Measurements from ENCODE around the gene RGL3. TPM values are rescaled to one million over a fixed set of nuclear protein-coding genes. Genes with fewer than 3 reads are reported as not detected.

The RGL3 gene
- total and polyA plus RNA-seq, 2 of the 4 experiments (the other 2 are of a cell fraction), result 0.18 to 0.62 TPM

- no peak overlapping the region for H3K56ac ChIP-seq (ENCODE audit: extremely low read depth, insufficient read depth, low read length)
- ChIA-PET POLR2A (ENCODE audit: unreplicated experiment) (no interaction called here), CTCF (no interaction called here)
- no peak overlapping the region for H4K8ac ChIP-seq (ENCODE audit: low read depth in 2 of 2, low read length in 2 of 2)
- dilution Hi-C loops (cut with HindIII; ENCODE audit: low sequenced_read_pairs, unreplicated experiment), result no loop called here
- no peaks in the 10 kb centered on the region for H3K79me1 ChIP-seq (ENCODE audit: low read depth in 1 of 2, low read length in 2 of 2)
- no peak for DNase-seq
- H2AK9ac ChIP-seq (replicated peaks; ENCODE audit: low read depth, low read length, poor library complexity), result no peak overlapping the region
- TF ChIP-seq RCOR1 (IDR thresholded peaks at IDR 0.05; ENCODE audit: insufficient replicate concordance, low read length) (no peak), MXI1 (IDR thresholded peaks at IDR 0.05; ENCODE audit: borderline replicate concordance, low read depth, low read length) (no peak), ELK1 (IDR thresholded peaks at IDR 0.05; ENCODE audit: borderline replicate concordance, low read depth, low read length) (no peak), POLR2A (IDR thresholded peaks at IDR 0.05; ENCODE audit: low read depth, low read length) (no peak), FOS (IDR thresholded peaks at IDR 0.05; ENCODE audit: low read depth, low read length) (no peak), BHLHE40 (IDR thresholded peaks at IDR 0.05; ENCODE audit: low read depth, low read length) (no peak), CHD1 (IDR thresholded peaks at IDR 0.05; ENCODE audit: low read depth, low read length) (no peak), USF2 (IDR thresholded peaks at IDR 0.05; ENCODE audit: low read depth, low read length) (no peak), RFX5 (IDR thresholded peaks at IDR 0.05; ENCODE audit: low read depth, low read length) (no peak), NFE2L2 (IDR thresholded peaks at IDR 0.05; ENCODE audit: low read depth, low read length) (no peak), CTCF (conservative IDR thresholded peaks at IDR 0.05; ENCODE audit: low read depth, low read length) (no peak), SMC3 (IDR thresholded peaks at IDR 0.05; ENCODE audit: low read depth, low read length) (no peak), MAFK (IDR thresholded peaks at IDR 0.05; ENCODE audit: low read depth, low read length) (no peak)
- no peak overlapping the region for H3K4me3 ChIP-seq (ENCODE audit: insufficient read depth, low read depth, low read length)
- no peak overlapping the region for H3K9ac ChIP-seq (ENCODE audit: low read depth, low read length)
- WGBS, 2 experiments (ENCODE audit: extremely low coverage in 2 of 2, insufficient read length in 1 of 2), result no CpG with 5 or more reads among the region's 2 CpGs
- H2BK5ac ChIP-seq (ENCODE audit: low read depth, low read length, poor library complexity, severe bottlenecking), result no peak overlapping the region
- H2AK5ac ChIP-seq (ENCODE audit: low read depth, low read length), result no peak overlapping the region
- no peak overlapping the region for H4K91ac ChIP-seq (ENCODE audit: insufficient read depth, low read depth, low read length)
- H2BK20ac ChIP-seq (ENCODE audit: low read depth, low read length), result no peak overlapping the region
- no peak overlapping the region for H3K4ac ChIP-seq (ENCODE audit: low read depth, low read length)
- no TSS peak for BruUV-seq (replicated peaks)
- ATAC-seq (ENCODE audit: low read depth), result no peak
- H4K20me1 ChIP-seq (ENCODE audit: insufficient read depth, low read length), result peaks cover 8% of the 10 kb centered on the region; the same call in 1 of the 2 replicates
- H3K27me3 ChIP-seq (ENCODE audit: control insufficient read depth, insufficient read depth, low read length), result no peaks in the 10 kb centered on the region; the same call in 1 of the 2 replicates
- H3K4me2 ChIP-seq (ENCODE audit: low read depth, low read length), result no peak overlapping the region
- H2AFZ ChIP-seq (replicated peaks; ENCODE audit: low read length, poor library complexity), result no peak overlapping the region
- no peak overlapping the region for H2BK120ac ChIP-seq (ENCODE audit: low read depth, low read length)
- in situ Hi-C loops (cut with MboI; ENCODE audit: low sequenced_read_pairs), result no loop called here
- no peak overlapping the region for H3K23ac ChIP-seq (ENCODE audit: low read depth, low read length)
- H3K9me1 ChIP-seq (ENCODE audit: insufficient read depth, low read length), result peaks cover 9% of the 10 kb centered on the region
- no peak overlapping the region for H2BK15ac ChIP-seq (ENCODE audit: low read depth, low read length)
- no peaks in the 10 kb centered on the region for H3K36me3 ChIP-seq (ENCODE audit: control insufficient read depth, insufficient read depth, low read length)
- no peak overlapping the region for H3K27ac ChIP-seq (ENCODE audit: insufficient read depth, low read length)
- no peak overlapping the region for H4K5ac ChIP-seq (ENCODE audit: low read depth, low read length)
- no peak overlapping the region for H3K14ac ChIP-seq (replicated peaks; ENCODE audit: low read depth, low read length)
- H3K18ac ChIP-seq (ENCODE audit: low read depth, low read length), result no peak overlapping the region
- intact Hi-C loops (cut with micrococcal nuclease), result no loop called here
- H3K9me3 ChIP-seq (ENCODE audit: control insufficient read depth, insufficient read depth, low read length), result no peaks in the 10 kb centered on the region
- H3K4me1 ChIP-seq (ENCODE audit: control insufficient read depth, insufficient read depth, low read length), result no peaks in the 10 kb centered on the region
Measured at GRCh38 chr19:11461453-11461852, 42.3 kb upstream of the RGL3 start.

All from IMR-90 (cell line).